ENCODE data around the gene LMBR1. TPM values are rescaled to one million over a fixed set of nuclear protein-coding genes. Genes with fewer than 3 reads are reported as not detected.
A peak's percentile ranks its signal among the peaks of the same experiment; 100 is the strongest.

Gene LMBR1
- total and polyA plus RNA-seq, 2 of the 13 experiments (the other 11 are each of a cell fraction or from before 2014, with no cell fraction given): 20.9 to 39.6 TPM

DNA sequence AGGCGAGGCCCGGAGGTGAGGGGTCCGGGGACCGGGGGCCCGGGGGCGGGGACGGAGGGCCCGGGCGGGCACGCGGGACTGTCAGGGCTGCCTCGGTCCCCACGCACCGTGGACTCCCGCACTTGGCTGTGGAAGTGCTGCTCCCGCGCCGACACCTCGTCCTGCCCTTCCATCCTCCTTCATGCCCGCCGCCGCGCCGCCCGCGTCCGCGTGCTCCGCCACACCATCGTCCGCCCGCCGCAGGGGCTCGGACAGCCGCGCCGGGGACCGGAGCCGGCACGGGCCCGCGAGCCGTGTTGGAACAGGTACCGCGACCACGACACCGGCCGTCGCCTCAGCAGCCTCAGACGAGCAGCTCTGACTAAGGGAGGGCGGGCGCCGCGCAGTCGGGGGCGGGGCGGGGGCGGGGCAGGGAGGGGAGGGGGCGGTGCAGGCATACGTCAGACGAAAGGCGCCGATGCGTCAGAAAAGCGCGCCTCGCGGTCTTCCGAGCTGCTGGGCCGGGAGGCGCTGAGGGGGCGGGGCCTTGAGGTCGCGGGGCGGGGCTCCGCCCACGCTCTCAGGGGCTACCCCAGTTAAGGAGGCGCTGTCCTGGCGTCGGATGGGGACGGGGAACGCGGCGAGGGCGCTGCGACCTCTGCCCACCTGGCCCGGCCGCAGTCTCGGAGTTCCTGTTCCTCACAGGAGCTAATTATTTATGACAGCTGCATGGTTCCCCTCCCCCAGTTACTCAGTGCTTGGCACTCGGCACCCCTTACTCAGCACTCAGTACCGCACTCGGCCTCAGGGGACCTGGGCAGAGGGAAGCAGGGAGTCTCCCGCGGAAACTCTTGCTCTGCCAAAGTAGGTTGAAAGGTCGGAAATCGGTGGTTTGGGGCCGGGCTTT lies at the start of gene LMBR1 (continued):
- TF ChIP-seq, protein P1, sequence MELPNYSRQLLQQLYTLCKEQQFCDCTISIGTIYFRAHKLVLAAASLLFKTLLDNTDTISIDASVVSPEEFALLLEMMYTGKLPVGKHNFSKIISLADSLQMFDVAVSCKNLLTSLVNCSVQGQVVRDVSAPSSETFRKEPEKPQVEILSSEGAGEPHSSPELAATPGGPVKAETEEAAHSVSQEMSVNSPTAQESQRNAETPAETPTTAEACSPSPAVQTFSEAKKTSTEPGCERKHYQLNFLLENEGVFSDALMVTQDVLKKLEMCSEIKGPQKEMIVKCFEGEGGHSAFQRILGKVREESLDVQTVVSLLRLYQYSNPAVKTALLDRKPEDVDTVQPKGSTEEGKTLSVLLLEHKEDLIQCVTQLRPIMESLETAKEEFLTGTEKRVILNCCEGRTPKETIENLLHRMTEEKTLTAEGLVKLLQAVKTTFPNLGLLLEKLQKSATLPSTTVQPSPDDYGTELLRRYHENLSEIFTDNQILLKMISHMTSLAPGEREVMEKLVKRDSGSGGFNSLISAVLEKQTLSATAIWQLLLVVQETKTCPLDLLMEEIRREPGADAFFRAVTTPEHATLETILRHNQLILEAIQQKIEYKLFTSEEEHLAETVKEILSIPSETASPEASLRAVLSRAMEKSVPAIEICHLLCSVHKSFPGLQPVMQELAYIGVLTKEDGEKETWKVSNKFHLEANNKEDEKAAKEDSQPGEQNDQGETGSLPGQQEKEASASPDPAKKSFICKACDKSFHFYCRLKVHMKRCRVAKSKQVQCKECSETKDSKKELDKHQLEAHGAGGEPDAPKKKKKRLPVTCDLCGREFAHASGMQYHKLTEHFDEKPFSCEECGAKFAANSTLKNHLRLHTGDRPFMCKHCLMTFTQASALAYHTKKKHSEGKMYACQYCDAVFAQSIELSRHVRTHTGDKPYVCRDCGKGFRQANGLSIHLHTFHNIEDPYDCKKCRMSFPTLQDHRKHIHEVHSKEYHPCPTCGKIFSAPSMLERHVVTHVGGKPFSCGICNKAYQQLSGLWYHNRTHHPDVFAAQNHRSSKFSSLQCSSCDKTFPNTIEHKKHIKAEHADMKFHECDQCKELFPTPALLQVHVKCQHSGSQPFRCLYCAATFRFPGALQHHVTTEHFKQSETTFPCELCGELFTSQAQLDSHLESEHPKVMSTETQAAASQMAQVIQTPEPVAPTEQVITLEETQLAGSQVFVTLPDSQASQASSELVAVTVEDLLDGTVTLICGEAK (IDR thresholded peaks at IDR 0.05): no peak
- TF ChIP-seq, protein P1 (CRISPR knock-in tag; IDR thresholded peaks at IDR 0.05): no peak
- TF ChIP-seq GATA4 (IDR thresholded peaks at IDR 0.05; ENCODE audit: borderline replicate concordance, low read depth): no peak
- no peak for TF ChIP-seq CERS6 (CRISPR knock-in tag; IDR thresholded peaks at IDR 0.05)
- TF ChIP-seq, protein P2, sequence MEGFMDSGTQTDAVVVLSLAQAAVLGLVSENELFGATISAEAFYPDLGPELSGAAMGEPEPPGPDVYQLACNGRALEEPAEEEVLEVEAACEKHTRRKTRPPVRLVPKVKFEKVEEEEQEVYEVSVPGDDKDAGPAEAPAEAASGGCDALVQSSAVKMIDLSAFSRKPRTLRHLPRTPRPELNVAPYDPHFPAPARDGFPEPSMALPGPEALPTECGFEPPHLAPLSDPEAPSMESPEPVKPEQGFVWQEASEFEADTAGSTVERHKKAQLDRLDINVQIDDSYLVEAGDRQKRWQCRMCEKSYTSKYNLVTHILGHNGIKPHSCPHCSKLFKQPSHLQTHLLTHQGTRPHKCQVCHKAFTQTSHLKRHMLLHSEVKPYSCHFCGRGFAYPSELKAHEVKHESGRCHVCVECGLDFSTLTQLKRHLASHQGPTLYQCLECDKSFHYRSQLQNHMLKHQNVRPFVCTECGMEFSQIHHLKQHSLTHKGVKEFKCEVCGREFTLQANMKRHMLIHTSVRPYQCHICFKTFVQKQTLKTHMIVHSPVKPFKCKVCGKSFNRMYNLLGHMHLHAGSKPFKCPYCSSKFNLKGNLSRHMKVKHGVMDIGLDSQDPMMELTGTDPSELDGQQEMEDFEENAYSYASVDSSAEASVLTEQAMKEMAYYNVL (CRISPR knock-in tag; IDR thresholded peaks at IDR 0.05; ENCODE audit: borderline replicate concordance): 0 out of 2 replicates have a peak, but pooled peaks have one; percentile 38
- no peak for TF ChIP-seq ZBTB7A (CRISPR knock-in tag; IDR thresholded peaks at IDR 0.05)
- TF ChIP-seq KDM5B (CRISPR knock-in tag; IDR thresholded peaks at IDR 0.05; ENCODE audit: borderline replicate concordance): peak; percentile 81; the same call in 1 of the 2 replicates
- no peak for TF ChIP-seq ZNF343 (CRISPR knock-in tag; IDR thresholded peaks at IDR 0.05)
- TF ChIP-seq HOXA3 (CRISPR knock-in tag; IDR thresholded peaks at IDR 0.05): peak; percentile 74
- peak; percentile 25; the same call in 1 of the 2 replicates for TF ChIP-seq ZFP36L1 (CRISPR knock-in tag; IDR thresholded peaks at IDR 0.05)
- no peak for TF ChIP-seq ZZZ3 (CRISPR knock-in tag; IDR thresholded peaks at IDR 0.05; ENCODE audit: borderline replicate concordance)
- no peak for TF ChIP-seq NCOA5 (CRISPR knock-in tag; IDR thresholded peaks at IDR 0.05)
- TF ChIP-seq BRD4 (CRISPR knock-in tag; IDR thresholded peaks at IDR 0.05): no peak
- no peak; the same call in 1 of the 2 replicates for TF ChIP-seq ISX (CRISPR knock-in tag; conservative IDR thresholded peaks at IDR 0.05)
- no peak for TF ChIP-seq ZNF562 (CRISPR knock-in tag; IDR thresholded peaks at IDR 0.05; ENCODE audit: borderline replicate concordance)
- TF ChIP-seq YY1 (IDR thresholded peaks at IDR 0.05; ENCODE audit: insufficient read depth, insufficient replicate concordance, low read depth, low read length): peak; percentile 62

All from HepG2 (cell line).